GM18861 (cell line): ENCODE results near the gene PDE3B.
"Not testable (repeated sequence)": the region's sequence is repeated elsewhere in the genome, so short reads cannot be mapped to it uniquely, and the experiment has no call there.

Source experiments
- ATAC-seq: cut with Tn5 transposase; IDR thresholded peaks from one replicate; pipeline ENCODE4 v1.9.1; 2021; ENCODE audit not compliant: unreplicated experiment

The PDE3B gene

GRCh38 chr11:14742849-14743559 lies 99.4 kb downstream of the PDE3B start:
- ATAC-seq = no peak

- not testable (repeated sequence) for ATAC-seq
Observed at GRCh38 chr11:14743667-14744066, 100.1 kb downstream of the PDE3B start.

- ATAC-seq = no peak
Observed at GRCh38 chr11:14746857-14747395, 103.3 kb downstream of the PDE3B start.

- no peak for ATAC-seq
Observed at GRCh38 chr11:14748090-14748489, 104.5 kb downstream of the PDE3B start.

GRCh38 chr11:14750911-14751310 lies 107.3 kb downstream of the PDE3B start:
- ATAC-seq = no peak

- ATAC-seq = no peak
Observed at GRCh38 chr11:14751975-14752407, 108.4 kb downstream of the PDE3B start.

- no peak for ATAC-seq
Observed at GRCh38 chr11:14755140-14755539, 111.5 kb downstream of the PDE3B start.

GRCh38 chr11:14756349-14756748 lies 112.7 kb downstream of the PDE3B start:
- no peak for ATAC-seq

GRCh38 chr11:14759300-14760012 lies 115.9 kb downstream of the PDE3B start:
- not testable (repeated sequence) for ATAC-seq

- no peak for ATAC-seq
Observed at GRCh38 chr11:14764179-14764578, 120.6 kb downstream of the PDE3B start.

GRCh38 chr11:14764579-14765527 lies 121.2 kb downstream of the PDE3B start:
- peak; percentile 97 for ATAC-seq

GRCh38 chr11:14766585-14766984 lies 123.0 kb downstream of the PDE3B start:
- no peak for ATAC-seq

GRCh38 chr11:14768526-14769188 lies 125.1 kb downstream of the PDE3B start:
- peak; percentile 29 for ATAC-seq

- no peak for ATAC-seq
Observed at GRCh38 chr11:14773755-14774154, 130.2 kb downstream of the PDE3B start.

GRCh38 chr11:14774721-14775120 lies 131.1 kb downstream of the PDE3B start:
- no peak for ATAC-seq

GRCh38 chr11:14775897-14776296 lies 132.3 kb downstream of the PDE3B start:
- ATAC-seq = no peak

GRCh38 chr11:14778460-14778859 lies 134.9 kb downstream of the PDE3B start:
- ATAC-seq = not testable (repeated sequence)

GRCh38 chr11:14783788-14784187 lies 140.2 kb downstream of the PDE3B start:
- no peak for ATAC-seq

- ATAC-seq = no peak
Observed at GRCh38 chr11:14784230-14784629, 140.6 kb downstream of the PDE3B start.

GRCh38 chr11:14789879-14790484 lies 146.4 kb downstream of the PDE3B start:
- ATAC-seq = no peak
